HG03060 (cell line): ENCODE results near the gene KRT77.
"Not testable (repeated sequence)": the region's sequence is repeated elsewhere in the genome, so short reads cannot be mapped to it uniquely, and the experiment has no call there.

ENCODE experiments used
- ATAC-seq: cut with Tn5 transposase; IDR thresholded peaks from one replicate; pipeline ENCODE4 v1.9.1; 2021; ENCODE audit warnings: low read depth, moderate number of reproducible peaks; ENCODE audit not compliant: unreplicated experiment

Gene KRT77

GRCh38 chr12:52679875-52680274 is 23.4 kb downstream of the KRT77 start:
- no peak for ATAC-seq

GRCh38 chr12:52677671-52678070 is 25.7 kb downstream of the KRT77 start:
- ATAC-seq: no peak

GRCh38 chr12:52677126-52677525 is 26.2 kb downstream of the KRT77 start:
- no peak for ATAC-seq

- no peak for ATAC-seq
Measured at GRCh38 chr12:52676163-52676562, 27.2 kb downstream of the KRT77 start.

- ATAC-seq: no peak
Measured at GRCh38 chr12:52675301-52675701, 28.0 kb downstream of the KRT77 start.

- ATAC-seq: no peak
Measured at GRCh38 chr12:52674433-52674775, 28.9 kb downstream of the KRT77 start.

- ATAC-seq: no peak
Measured at GRCh38 chr12:52673713-52674432, 29.5 kb downstream of the KRT77 start.

GRCh38 chr12:52673217-52673616 is 30.1 kb downstream of the KRT77 start:
- ATAC-seq: no peak

GRCh38 chr12:52672321-52672933 is 30.9 kb downstream of the KRT77 start:
- no peak for ATAC-seq

- no peak for ATAC-seq
Measured at GRCh38 chr12:52670961-52671360, 32.4 kb downstream of the KRT77 start.

- ATAC-seq: no peak
Measured at GRCh38 chr12:52670506-52670905, 32.8 kb downstream of the KRT77 start.

GRCh38 chr12:52669941-52670340 is 33.4 kb downstream of the KRT77 start:
- ATAC-seq: not testable (repeated sequence)

GRCh38 chr12:52669426-52669825 is 33.9 kb downstream of the KRT77 start:
- ATAC-seq: no peak

GRCh38 chr12:52667931-52668330 is 35.4 kb downstream of the KRT77 start:
- no peak for ATAC-seq

GRCh38 chr12:52667509-52667908 is 35.8 kb downstream of the KRT77 start:
- no peak for ATAC-seq

- ATAC-seq: no peak
Measured at GRCh38 chr12:52666471-52666870, 36.9 kb downstream of the KRT77 start.

GRCh38 chr12:52663420-52663819 is 39.9 kb downstream of the KRT77 start:
- no peak for ATAC-seq

GRCh38 chr12:52662918-52663229 is 40.5 kb downstream of the KRT77 start:
- no peak for ATAC-seq

GRCh38 chr12:52662093-52662917 is 41.0 kb downstream of the KRT77 start:
- no peak for ATAC-seq

- ATAC-seq: no peak
Measured at GRCh38 chr12:52661668-52662067, 41.7 kb downstream of the KRT77 start.

- ATAC-seq: no peak
Measured at GRCh38 chr12:52660934-52661499, 42.3 kb downstream of the KRT77 start.
